ENCODE data around the gene ZNF761.

DNA sequence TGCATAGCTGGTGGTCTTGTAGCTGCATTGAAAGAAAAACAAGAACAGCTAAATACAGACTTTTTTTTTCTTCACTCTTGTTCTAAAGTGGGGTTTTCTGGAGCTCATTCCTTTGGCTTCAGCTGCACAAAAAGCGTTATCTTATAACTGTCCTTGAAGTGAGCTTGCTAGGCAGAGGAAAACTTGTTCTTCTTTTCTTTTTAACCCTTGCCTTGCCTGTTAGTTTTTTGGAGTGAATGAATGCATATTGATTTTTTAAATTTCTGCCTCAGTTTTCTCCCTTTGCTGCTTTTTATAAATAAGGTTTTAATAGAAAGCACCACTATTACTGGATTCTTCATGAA lies 35.3 kb upstream of the ZNF761 start:
- no peak for TF ChIP-seq EZH2 (IDR thresholded peaks at IDR 0.05; ENCODE audit: borderline replicate concordance, low read length)
- TF ChIP-seq, protein P1, sequence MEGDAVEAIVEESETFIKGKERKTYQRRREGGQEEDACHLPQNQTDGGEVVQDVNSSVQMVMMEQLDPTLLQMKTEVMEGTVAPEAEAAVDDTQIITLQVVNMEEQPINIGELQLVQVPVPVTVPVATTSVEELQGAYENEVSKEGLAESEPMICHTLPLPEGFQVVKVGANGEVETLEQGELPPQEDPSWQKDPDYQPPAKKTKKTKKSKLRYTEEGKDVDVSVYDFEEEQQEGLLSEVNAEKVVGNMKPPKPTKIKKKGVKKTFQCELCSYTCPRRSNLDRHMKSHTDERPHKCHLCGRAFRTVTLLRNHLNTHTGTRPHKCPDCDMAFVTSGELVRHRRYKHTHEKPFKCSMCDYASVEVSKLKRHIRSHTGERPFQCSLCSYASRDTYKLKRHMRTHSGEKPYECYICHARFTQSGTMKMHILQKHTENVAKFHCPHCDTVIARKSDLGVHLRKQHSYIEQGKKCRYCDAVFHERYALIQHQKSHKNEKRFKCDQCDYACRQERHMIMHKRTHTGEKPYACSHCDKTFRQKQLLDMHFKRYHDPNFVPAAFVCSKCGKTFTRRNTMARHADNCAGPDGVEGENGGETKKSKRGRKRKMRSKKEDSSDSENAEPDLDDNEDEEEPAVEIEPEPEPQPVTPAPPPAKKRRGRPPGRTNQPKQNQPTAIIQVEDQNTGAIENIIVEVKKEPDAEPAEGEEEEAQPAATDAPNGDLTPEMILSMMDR (IDR thresholded peaks at IDR 0.05; ENCODE audit: low read length), result no peak
